HEK293T (cell line): ENCODE measurements around the gene KIF21A.
A peak's percentile ranks its signal among the peaks of the same experiment; 100 is the strongest.

Source experiments
- CTCF ChIA-PET: fragments of 350-600 bp; formaldehyde crosslinking; extraction: SDS; loops from one replicate; lab custom pipeline; 2021; ENCODE audit warnings: antibody characterized with exemption, inconsistent platforms; lab: Yijun Ruan, JAX
- POLR2A ChIA-PET: fragments of 350-600 bp; formaldehyde crosslinking; extraction: SDS; loops from one replicate; lab custom pipeline; 2020; ENCODE audit warnings: antibody characterized with exemption, inconsistent platforms; lab: Yijun Ruan, JAX
- DNase-seq: peaks from one replicate; pipeline ENCODE4 v3.0.0; 2012; ENCODE audit warnings: mixed read lengths; ENCODE audit errors: extremely low spot score
- ARNT ChIP-seq: fragments of 450-650 bp; IDR thresholded peaks from 2 replicates; pipeline ENCODE4 v1.6.1; 2017; ENCODE audit warnings: mild to moderate bottlenecking
- BHLHE40 ChIP-seq: fragments of 450-650 bp; IDR thresholded peaks from 2 replicates; pipeline ENCODE4 v1.6.1; 2016; ENCODE audit warnings: mild to moderate bottlenecking, moderate library complexity, borderline replicate concordance
- CTBP1 ChIP-seq: fragments of 450-650 bp; IDR thresholded peaks from 2 replicates; pipeline ENCODE4 v1.6.1; 2016; ENCODE audit warnings: borderline replicate concordance
- ELF4 ChIP-seq: fragments of 450-650 bp; IDR thresholded peaks from 2 replicates; pipeline ENCODE4 v1.6.1; 2017; ENCODE audit warnings: antibody characterized with exemption
- FOXA1 ChIP-seq: fragments of 450-650 bp; IDR thresholded peaks from 2 replicates; pipeline ENCODE4 v1.6.1; 2016; ENCODE audit warnings: mild to moderate bottlenecking
- FOXK2 ChIP-seq: fragments of 450-650 bp; IDR thresholded peaks from 2 replicates; pipeline ENCODE4 v1.6.1; 2016; ENCODE audit warnings: mild to moderate bottlenecking
- FOXM1 ChIP-seq: fragments of 450-650 bp; IDR thresholded peaks from 2 replicates; pipeline ENCODE4 v1.6.1; 2017; ENCODE audit warnings: mild to moderate bottlenecking, borderline replicate concordance
- L3MBTL2 ChIP-seq: fragments of 450-650 bp; conservative IDR thresholded peaks from 2 replicates; pipeline ENCODE4 v1.6.1; 2016; ENCODE audit warnings: mild to moderate bottlenecking
- LEF1 ChIP-seq: fragments of 450-650 bp; IDR thresholded peaks from 2 replicates; pipeline ENCODE4 v1.6.1; 2017; ENCODE audit warnings: mild to moderate bottlenecking, borderline replicate concordance
- NFRKB ChIP-seq: fragments of 450-650 bp; IDR thresholded peaks from 2 replicates; pipeline ENCODE4 v1.6.1; 2016; ENCODE audit warnings: mild to moderate bottlenecking, moderate library complexity
- PKNOX1 ChIP-seq: fragments of 450-650 bp; IDR thresholded peaks from 2 replicates; pipeline ENCODE4 v1.6.1; 2016
- SP1 ChIP-seq: fragments of 450-650 bp; IDR thresholded peaks from 2 replicates; pipeline ENCODE4 v1.6.1; 2017
- SUZ12 ChIP-seq: fragments of 450-650 bp; IDR thresholded peaks from 2 replicates; pipeline ENCODE4 v1.6.1; 2016; ENCODE audit warnings: mild to moderate bottlenecking
- ZNF384 ChIP-seq: fragments of 450-650 bp; IDR thresholded peaks from 2 replicates; pipeline ENCODE4 v1.6.1; 2016

KIF21A gene

GRCh38 chr12:39441963-39442830 is 723 bp downstream of the KIF21A start:
- POLR2A ChIA-PET, result interaction anchor here (1.0 to 1.2 kb wide), 2 partner anchors 109 to 177 kb away, joined by 3 to 4 read pairs; partner anchors contain the start of gene ABCD2
- peak; percentile 40 for DNase-seq
- CTCF ChIA-PET, result interaction anchor here (0.5 kb wide), 1 partner anchor 1213 kb away, joined by 3 read pairs; no protein-coding TSS in a partner anchor
- TF ChIP-seq NFRKB, result no peak
- TF ChIP-seq FOXK2, result no peak
- TF ChIP-seq FOXM1, result no peak
- no peak for TF ChIP-seq ZNF384
- no peak for TF ChIP-seq LEF1
- no peak for TF ChIP-seq PKNOX1
- no peak for TF ChIP-seq SP1

GRCh38 chr12:39441189-39441962 is 1.5 kb downstream of the KIF21A start:
- ChIA-PET CTCF (no interaction called here), POLR2A (no interaction called here)
- TF ChIP-seq ELF4 (no peak), BHLHE40 (no peak), ZNF384 (peak; percentile 70), L3MBTL2 (no peak), PKNOX1 (no peak)
- DNase-seq, result no peak

- CTCF ChIA-PET, result no interaction called here
- POLR2A ChIA-PET, result no interaction called here
- TF ChIP-seq ARNT (no peak), FOXA1 (no peak), ELF4 (no peak), SUZ12 (no peak), BHLHE40 (no peak), SP1 (no peak), CTBP1 (no peak), NFRKB (no peak), ZNF384 (no peak)
- no peak for DNase-seq
These were observed 2.1 kb downstream of the KIF21A start for GRCh38 chr12:39440781-39441180.

GRCh38 chr12:39440101-39440500 is 2.8 kb downstream of the KIF21A start:
- CTCF ChIA-PET, result no interaction called here
- DNase-seq, result no peak
- TF ChIP-seq BHLHE40 (no peak), LEF1 (no peak), FOXM1 (no peak)
- POLR2A ChIA-PET, result no interaction called here

GRCh38 chr12:39435531-39435930 is 7.4 kb downstream of the KIF21A start:
- no peak for DNase-seq
- ChIA-PET POLR2A (no interaction called here), CTCF (no interaction called here)
- TF ChIP-seq FOXK2 (no peak), PKNOX1 (no peak)

- no peak for DNase-seq
- ChIA-PET POLR2A (no interaction called here), CTCF (no interaction called here)
- TF ChIP-seq ELF4, result no peak
- TF ChIP-seq ARNT, result no peak
- no peak for TF ChIP-seq SP1
- no peak for TF ChIP-seq PKNOX1
- TF ChIP-seq FOXK2, result no peak
- TF ChIP-seq FOXM1, result no peak
- TF ChIP-seq SUZ12, result no peak
- TF ChIP-seq BHLHE40, result no peak
These were observed 11.1 kb downstream of the KIF21A start for GRCh38 chr12:39431797-39432196.
